Stimulated activated CD4-positive, alpha-beta T cell treated with anti-CD3 and anti-CD28 coated beads, Interleukin-1b, Interleukin-23, amount 100 ng/mL, for 24 hours (primary cell): Measurements from ENCODE around the gene DTX3.
"Not testable (repeated sequence)": the region's sequence is repeated elsewhere in the genome, so short reads cannot be mapped to it uniquely, and the experiment has no call there.

Experiments
- DNase-seq, 4 experiments: peaks; one replicate each; pipeline ENCODE4 v3.0.0-alpha.2; 2020; ENCODE audit warnings: low read depth in 4 of 4, low spot score in 1 of 4

Gene DTX3

DNA sequence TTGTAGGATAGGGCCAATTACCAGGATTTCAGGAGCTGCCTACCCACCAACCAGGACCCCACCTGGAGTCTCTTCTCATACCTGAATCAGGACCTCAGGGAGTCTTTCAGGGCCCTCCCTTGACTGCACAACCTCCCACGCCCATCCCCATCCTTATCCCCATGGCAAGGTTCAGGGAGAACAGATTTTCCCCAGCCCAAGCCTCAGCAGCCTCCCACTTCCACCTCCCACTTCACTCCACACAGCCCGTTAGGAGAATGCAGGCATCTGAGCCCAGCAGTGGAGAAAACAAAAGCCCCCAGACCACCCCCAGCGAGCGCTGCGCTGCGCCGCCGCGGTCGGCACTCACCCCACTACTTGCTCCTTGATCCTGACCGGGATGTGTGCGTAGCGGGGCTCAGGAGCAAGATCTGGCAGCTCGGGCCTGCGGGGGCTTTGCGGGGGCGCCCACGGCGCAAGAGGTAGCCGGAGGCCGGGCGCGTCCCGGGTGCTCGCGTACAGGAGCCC, 27.0 kb downstream of the DTX3 start:
- no peak for DNase-seq

DNA sequence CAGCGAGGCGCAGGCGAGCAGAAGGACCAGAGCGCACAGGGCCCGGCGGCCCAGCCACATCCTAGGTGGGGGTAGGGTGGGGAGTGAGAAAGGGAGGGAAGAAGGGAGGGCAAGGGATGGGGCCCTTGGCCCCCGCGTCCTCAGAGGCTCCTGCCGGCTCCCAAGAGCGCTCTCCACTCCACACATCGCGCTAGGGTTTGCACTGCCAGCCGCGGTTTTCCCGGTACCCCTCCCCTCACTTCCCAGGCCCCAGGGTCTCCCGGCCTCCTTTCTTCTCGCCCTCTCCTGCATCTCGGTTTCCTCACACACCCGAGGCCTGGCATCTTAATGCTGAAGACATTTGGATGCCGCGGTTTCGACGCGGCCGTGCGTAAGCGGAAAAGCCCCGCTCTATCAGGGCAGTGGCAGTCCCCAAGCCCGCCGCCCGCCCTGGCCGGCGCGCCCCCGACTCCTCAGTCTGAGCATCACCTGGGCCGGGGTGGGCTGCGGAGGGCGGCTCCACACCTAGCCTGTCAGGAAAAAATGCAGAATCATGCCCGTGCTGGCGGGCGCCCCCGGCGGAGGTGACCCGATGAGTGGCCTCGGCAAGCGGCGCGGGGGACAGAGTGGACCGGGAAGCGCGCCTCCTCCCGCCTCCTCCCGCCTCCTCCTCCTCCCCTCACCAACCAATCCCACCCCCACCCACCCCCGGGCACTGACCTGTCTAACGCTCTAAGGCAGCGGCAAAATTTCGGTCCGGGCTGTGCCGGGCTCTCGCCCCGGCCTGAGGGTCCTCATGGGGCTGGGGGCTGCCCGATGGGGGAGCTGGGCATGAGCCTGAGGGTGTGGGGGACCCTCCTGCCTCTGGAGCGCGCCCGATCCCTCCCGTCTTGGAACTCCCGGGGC, 27.7 kb downstream of the DTX3 start:
- no peak for DNase-seq

DNA sequence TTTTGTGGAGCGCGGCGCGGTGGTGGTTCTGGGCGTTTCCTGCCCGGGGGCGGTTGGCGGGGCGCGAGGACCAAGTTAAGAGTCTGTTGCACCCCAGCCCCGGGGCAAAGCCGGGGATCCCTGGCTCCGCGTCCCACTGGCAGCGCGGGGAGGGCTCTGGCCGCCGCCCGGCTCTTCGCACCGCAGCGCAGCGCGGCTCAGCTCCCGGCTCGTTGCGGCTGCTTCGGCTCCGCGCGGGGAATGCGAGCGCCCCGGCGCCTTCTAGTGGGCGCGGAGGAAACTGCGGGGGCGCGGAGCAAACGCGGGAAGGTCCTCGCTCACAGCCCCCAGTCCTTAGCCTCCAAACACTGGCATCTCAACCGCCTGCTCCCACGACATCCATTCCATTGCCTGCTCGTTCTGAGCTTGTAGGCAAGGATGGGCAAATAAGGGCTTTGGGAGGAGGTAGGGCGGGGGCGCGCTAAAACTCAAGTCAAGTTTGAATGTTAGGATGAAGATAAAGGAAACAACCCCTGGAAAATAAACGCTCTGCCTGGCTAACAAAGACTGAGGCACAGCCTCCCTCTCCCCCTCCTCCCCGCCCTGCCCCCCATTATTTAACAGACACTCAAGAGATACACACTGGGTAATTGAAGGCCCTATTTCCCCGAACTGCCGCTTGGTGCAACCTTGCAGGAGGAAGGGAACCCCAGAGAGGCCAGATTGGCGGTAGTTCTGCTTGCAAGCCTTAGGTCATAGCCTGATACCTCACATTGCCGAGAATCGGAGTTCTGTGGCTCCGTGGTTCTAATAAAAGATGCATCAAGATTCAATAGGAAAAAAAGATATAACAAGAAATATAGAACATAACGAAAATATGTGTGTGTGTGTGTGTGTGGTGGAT, 28.6 kb downstream of the DTX3 start, which contains the start of gene B4GALNT1:
Gene B4GALNT1 (minus strand): TSS at position 244 of the 883 bp plus-strand sequence. CDS start 1,069 bp downstream, outside the sequence.
- peak in 3 of 4 experiments; percentile 52 to 55 (median 52) for DNase-seq

- not testable (repeated sequence) for DNase-seq
Measured at GRCh38 chr12:57636731-57637130, 32.1 kb downstream of the DTX3 start.

- no peak for DNase-seq
Measured at GRCh38 chr12:57637364-57637763, 32.7 kb downstream of the DTX3 start.

- no peak for DNase-seq
Measured at GRCh38 chr12:57638096-57638495, 33.5 kb downstream of the DTX3 start.

DNA sequence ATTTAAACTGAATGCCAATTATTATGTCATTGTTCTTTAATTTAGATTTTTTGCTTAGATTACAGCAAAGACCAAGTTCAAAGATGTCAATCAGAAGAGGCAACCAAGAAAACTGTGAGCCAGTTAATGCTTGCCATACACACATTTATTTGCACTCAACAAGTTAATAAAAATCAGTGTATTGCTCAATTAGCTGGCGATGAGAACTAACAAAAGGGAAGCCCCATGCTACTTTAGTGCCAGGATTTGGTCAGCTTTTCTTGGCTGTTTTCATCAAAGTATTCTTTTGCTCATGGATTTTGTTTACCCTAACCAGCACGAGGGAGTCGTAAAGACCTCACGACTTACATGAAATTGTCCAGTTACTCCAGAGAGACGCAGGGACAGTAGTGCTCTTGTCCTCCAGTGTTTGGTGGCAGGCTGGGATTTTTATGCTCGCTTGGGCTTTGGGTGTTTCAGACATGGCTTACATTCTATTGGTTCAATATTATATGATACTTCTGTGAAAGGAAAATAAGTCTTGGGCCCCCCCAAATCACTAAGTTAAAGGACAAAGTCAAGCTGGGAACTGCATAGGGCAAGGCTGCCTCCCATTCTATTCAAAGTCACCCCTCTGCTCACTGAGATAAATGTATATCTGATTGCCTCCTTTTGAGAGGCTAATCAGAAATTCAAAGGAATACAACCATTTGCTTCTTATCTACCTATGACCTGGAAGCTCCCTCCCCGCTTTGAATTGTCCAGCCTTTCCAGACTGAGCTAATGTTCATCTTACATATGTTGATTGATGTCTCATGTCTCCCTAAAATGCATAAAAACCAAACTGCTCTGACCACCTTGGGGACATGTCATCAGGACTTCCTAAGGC, 35.8 kb downstream of the DTX3 start:
- no peak for DNase-seq

DNA sequence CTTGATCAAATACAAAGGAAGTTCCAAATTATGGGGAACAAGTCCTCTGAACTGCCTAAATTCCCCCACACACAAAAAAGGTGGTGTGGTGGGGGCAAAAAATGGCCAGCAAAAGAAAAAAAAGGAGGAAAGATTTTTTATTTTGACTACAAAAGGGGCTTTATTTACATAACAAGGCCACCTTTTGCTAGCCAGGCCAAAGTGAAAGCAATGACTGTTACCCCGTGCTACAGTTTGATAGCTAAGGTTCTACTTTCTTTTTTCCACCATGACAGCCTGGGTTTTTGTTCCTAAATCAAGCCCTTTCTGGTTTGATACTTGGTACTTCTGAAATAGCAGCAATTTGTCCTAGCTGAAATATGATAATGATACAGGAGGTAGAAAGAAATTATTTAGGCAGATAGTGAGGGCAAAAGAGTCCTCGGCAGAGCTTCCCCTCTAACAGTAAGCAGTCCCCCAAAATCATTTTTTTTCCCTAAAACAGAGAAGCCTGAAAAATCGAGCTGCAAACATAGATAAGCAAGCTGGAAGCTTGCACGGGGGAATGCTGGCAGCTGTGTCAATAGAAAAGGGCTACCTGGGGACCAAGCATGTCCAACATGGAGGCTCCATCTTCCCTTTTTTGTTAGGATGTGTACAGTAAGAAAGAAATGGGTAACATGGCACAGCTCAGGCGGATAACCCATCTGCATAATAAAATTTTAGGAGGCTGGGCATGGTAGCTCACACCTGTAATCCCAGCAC, 37.2 kb downstream of the DTX3 start:
- DNase-seq = no peak

DNA sequence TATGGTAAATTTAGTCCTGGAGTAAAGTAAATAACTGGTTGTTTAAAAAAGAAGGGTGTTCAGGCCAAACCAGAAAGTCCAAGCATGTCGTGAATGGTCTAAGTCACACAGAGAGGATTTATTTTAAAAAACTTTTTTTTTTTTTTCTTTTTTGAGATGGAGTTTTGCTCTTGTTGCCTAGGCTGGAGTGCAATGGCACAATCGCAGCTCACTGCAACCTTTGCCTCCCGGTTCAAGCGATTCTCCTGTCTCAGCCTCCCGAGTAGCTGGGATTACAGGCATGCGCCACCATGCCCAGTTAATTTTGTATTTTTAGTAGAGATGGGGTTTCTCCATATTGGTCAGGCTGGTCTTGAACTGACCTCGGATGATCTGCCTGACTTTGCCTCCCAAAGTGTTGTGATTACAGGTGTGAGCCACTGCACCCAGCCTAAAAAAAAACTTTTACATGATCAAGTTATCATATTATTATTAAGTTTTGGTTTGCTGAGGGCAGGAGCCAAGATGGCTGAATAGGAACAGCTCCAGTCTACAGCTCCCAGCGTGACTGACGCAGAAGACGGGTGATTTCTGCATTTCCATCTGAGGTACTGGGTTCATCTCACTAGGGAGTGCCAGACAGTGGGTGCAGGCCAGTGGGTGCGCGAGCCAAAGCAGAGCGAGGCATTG, 41.5 kb downstream of the DTX3 start:
- not testable (repeated sequence) for DNase-seq

GRCh38 chr12:57646659-57647049, 42.0 kb downstream of the DTX3 start:
- not testable (repeated sequence) for DNase-seq

DNA sequence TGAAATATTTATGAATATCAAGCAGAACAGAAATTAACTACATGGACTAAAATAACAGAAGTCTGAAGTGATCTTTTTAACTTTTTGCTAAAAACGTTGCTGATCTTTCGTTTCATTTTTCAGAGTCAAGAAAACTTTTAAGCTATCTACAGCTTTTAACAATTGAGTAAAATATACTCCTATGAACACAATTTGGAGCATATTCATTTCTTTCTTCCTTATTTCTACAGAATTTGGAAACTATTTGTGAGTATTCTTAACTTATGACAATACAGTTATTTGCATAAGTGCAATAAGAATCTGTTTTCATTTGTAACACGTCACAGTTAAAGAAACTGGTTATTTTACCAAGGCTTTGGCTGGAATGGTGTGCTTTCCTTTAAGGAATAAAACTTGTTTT, 49.4 kb downstream of the DTX3 start:
- DNase-seq = no peak

DNA sequence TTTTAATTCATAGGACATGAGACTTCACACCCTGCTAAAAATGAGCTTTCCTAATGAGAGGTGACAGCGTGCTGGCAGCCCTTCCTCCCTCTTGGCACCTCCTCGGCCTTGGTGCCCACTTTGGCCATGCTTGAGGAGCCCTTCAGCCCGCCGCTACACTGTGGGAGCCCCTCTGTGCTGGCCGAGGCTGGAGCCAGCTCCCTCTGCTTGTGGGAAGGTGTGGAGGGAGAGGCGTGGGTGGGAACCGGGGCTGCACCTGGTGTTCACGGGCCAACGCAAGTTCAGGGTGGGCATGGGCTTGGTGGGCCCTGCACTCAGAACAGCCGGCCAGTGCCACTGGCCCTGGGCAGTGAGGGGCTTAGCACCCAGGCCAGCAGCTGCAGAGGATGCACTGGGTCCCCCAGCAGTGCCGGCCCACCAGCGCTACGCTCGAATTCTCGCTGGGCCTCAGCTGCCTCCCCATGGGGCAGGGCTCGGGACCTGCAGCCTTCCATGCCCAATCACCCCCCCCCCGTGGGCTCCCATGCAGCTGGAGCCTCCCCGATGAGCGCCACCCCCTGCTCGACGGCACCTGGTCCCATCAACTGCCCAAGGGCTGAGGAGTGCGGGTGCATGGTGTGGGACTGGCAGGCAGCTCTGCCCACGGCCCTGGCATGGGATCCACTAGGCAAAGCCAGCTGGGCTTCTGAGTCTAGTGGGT, 51.1 kb downstream of the DTX3 start:
- DNase-seq = no peak

GRCh38 chr12:57656408-57656807, 51.8 kb downstream of the DTX3 start:
- not testable (repeated sequence) for DNase-seq

GRCh38 chr12:57657744-57658143, 53.1 kb downstream of the DTX3 start:
- no peak for DNase-seq

DNA sequence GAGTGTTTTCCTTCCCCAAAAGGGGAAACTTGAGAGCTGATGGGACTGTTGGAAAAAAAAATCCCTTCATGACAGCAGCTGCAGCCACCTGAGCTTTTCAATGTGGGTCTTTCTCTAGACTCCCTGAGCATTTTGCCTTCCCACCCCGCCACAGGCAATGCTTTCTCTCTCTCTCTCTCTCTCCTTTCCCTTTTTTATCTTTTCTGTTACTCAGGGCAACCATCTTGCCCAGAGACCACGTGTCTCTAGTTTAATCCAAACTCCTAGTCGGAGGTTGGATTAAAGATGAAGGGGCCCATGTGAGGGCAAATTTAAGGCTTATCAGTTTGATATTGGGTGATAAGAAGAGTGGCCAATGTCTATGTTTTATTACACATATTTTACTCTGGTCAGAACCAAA, 54.3 kb downstream of the DTX3 start:
- DNase-seq = no peak
